Measurements from ENCODE around the gene APOL6.

Gene APOL6

DNA sequence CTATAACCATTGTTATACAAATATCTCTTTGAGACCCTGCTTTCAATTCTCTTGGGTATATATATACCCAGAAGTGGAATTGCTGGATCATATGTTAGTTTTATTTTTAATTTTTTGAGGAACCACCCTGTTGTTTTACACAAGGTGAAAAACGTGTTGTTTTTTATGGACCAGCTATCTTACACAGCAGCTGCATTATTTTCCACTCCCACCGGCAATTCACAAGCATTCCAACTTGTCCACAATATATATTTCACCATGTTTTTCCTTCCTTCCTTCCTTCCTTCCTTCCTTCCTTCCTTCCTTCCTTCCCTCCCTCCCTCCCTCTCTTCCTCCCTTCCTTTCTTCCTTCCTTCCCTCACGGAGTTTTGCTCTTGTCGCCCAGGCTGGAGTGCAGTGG lies 63.1 kb downstream of the APOL6 start:
- TF ChIP-seq, protein P1, sequence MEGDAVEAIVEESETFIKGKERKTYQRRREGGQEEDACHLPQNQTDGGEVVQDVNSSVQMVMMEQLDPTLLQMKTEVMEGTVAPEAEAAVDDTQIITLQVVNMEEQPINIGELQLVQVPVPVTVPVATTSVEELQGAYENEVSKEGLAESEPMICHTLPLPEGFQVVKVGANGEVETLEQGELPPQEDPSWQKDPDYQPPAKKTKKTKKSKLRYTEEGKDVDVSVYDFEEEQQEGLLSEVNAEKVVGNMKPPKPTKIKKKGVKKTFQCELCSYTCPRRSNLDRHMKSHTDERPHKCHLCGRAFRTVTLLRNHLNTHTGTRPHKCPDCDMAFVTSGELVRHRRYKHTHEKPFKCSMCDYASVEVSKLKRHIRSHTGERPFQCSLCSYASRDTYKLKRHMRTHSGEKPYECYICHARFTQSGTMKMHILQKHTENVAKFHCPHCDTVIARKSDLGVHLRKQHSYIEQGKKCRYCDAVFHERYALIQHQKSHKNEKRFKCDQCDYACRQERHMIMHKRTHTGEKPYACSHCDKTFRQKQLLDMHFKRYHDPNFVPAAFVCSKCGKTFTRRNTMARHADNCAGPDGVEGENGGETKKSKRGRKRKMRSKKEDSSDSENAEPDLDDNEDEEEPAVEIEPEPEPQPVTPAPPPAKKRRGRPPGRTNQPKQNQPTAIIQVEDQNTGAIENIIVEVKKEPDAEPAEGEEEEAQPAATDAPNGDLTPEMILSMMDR (IDR thresholded peaks at IDR 0.05; ENCODE audit: low read depth, low read length), result no peak
- H3K4me3 ChIP-seq (ENCODE audit: low read depth, low read length), result no peak overlapping the region

DNA sequence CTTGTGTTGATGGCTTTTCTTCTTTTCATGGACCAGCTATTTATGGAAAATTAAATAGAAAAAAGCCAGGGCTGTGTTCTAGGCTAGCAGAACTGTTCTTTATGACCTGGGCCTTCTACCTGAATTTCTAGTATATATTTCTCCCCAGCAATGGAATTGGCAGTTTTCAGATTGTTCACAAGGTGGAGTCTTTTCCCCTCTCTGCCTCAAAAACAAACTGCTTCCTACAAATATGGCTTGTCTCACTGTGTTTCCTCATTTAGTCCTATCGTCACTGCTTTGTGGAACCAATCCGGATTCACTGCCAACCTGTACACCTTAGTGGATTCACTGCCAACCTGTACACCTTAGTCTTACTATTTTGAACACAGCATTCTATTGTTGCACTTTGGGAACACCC lies 64.4 kb downstream of the APOL6 start:
- TF ChIP-seq, protein P1 (IDR thresholded peaks at IDR 0.05; ENCODE audit: low read depth, low read length), result no peak
- no peak overlapping the region for H3K4me3 ChIP-seq (ENCODE audit: low read depth, low read length)

DNA sequence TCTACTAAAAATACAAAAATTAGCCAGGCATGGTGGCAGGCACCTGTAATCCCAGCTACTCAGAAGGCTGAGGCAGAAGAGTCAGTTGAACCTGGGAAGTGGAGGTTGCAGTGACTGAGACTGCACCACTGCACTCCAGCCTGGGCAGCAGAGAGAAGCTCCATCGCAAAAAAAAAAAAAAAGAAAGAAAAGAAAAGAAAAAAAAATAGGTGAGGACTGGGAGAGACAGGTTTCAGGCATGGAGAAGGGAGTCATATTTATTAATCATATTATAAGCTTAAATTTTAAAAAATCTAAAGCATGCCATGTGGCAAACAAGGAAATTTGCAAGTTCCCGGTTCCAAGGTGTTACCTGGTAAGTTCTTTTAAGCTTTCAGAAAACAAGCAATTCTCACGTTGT lies 69.3 kb downstream of the APOL6 start, which contains the start of gene APOL5:
TSS of gene APOL5 (plus strand) at position 301 of the 400 bp plus-strand sequence. CDS start at position 301, 0 bp downstream.
- no peak within 1 kb of the TSS for H3K4me3 ChIP-seq (ENCODE audit: low read depth, low read length)
- TF ChIP-seq, protein P1 (IDR thresholded peaks at IDR 0.05; ENCODE audit: low read depth, low read length), result no peak

Data from WI38 (cell line).